GM21717 (cell line): ENCODE results near the gene ABHD16A.

ENCODE experiments used
- ATAC-seq: cut with Tn5 transposase; IDR thresholded peaks from one replicate; pipeline ENCODE4 v1.9.1; 2021; ENCODE audit warnings: mild to moderate bottlenecking, moderate library complexity; ENCODE audit not compliant: unreplicated experiment

Gene ABHD16A

DNA sequence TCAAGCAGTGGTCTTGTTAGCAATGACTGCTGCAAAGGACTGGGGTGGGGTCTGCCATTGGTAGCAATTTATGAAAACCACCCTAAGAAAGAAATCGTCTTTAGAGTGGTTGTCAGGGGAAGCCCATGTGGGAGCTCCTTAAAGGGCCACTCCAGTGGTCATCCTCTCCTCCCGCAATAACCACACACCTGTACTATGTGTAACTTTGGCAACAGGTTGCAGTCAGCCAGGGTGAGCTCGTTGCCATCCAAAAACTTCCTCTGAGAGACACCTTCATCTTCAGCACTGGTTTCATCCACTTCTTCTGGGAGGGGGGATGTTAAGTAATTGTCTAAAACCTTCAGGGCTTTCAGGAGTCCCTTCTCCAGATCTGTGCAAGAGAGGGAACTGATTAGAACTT is 28.9 kb upstream of the ABHD16A start:
- no peak for ATAC-seq

DNA sequence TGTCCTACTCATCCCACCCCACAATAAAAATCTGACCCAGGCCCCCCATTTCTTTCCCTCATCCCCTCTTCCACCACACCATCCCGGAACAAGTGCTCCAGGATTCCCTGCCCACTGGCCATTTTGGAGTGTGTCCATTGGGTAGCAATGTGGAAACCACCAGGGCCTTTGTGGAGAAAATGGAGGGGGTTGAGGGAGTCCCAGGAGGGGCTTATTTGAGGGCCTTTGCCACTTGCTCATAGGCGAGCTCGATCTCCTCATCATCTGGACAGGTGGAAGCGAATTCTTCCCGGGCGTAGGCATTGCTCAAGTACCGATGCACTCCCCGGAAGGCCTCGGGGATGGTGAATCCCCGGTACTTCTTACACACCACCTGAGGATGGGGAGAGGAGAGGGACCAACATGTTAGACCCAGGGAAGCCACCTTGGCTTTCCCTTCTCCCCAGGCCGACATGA is 27.5 kb upstream of the ABHD16A start:
- ATAC-seq: no peak

DNA sequence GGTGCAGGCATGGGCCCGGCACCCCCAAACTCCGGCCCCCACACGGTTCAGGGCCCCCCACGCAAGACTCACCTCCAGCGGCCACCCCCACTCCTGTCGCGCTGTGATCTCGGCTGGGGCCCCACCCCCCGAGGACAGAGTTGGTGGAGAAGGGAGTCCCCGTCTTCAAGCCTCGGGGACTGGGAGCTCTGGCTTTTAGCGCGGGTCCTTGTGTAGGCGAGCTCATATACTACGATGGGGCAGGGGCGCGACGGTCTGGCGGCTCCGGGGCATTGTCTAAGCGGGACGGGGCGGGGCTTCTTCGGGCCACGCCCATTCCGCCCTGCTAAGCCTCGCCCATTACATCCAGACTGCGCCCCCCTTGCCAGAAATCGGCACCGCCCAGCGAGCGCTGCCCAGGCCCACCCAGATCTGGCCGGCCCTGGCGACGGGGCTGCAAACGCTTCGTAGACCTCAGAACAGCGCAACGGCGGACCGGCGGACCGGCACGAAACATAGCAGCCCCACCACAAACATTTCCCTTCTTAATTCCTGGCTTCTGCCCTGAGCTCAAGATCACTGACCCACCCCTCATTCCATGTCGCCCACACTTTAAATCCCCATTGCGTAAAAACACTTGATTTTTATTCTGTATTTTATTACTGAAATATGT is 27.0 kb upstream of the ABHD16A start:
- no peak for ATAC-seq

DNA sequence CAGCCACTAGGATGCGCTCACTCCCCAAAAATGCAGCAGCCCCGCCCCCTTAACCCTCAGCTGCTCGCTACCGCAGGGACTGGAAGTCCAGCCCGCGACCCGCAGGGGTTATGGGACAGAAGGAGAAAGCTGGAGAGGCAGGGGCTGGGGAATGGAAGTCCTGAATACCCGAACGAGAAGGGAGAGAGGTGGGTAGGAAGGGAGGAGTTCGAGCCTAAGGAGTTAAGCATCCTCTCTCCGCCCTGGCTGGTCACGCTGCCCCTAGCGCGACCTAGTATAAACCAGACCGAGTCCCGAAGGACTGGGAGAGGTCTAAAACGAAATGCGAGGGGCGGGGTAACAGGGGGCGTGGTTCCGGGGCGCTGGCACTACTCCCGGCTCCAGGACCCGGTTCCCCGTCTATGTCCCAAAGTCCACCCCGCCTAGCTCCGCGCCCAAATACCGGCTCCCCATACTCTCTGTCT is 26.4 kb upstream of the ABHD16A start:
- no peak for ATAC-seq

DNA sequence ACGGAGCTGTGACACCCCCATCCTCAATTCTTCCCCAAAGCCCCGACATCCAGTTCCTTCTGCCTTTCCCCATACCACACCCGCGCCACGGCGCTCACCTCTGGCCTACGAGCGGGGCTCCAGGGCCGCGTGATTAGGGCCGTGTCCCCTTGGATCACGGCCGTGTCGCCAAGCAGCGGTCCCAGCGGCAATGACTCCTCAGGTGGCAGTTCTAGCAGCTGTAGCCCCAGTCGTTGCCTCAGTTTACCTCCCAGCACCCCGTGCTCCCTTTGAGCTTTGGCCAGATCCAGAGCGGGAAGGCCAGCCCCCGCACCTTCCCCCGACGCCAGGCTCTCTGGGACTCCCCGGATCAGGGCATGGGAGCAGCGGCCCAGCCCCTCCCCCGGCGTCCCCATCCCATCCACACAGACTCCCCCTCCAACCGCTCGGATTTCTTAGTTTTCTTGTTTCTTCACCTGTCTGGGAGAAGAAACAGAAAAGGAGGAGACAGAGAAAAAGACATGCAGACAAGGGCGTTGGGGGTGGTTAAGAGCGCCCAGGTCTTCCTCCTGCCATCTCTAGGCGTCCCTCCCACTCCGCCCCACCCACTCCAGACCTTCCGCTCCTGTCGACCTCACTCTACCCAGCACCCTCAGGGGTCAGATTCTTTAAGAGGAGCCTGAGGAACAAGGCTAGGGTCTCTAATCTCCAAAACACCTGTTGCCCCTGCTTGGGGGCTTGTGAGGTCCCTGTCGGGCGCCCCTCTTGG is 25.8 kb upstream of the ABHD16A start, which contains the start of gene DDAH2:
DDAH2 (minus strand) TSS at position 533 of the 748 bp plus-strand sequence; CDS start at position 395, 138 bp downstream.
- no peak for ATAC-seq

- ATAC-seq: no peak
Measured at GRCh38 chr6:31727717-31728671, 24.9 kb upstream of the ABHD16A start.

- no peak for ATAC-seq
Measured at GRCh38 chr6:31727034-31727716, 24.1 kb upstream of the ABHD16A start.

- no peak for ATAC-seq
Measured at GRCh38 chr6:31725502-31726350, 22.6 kb upstream of the ABHD16A start.

DNA sequence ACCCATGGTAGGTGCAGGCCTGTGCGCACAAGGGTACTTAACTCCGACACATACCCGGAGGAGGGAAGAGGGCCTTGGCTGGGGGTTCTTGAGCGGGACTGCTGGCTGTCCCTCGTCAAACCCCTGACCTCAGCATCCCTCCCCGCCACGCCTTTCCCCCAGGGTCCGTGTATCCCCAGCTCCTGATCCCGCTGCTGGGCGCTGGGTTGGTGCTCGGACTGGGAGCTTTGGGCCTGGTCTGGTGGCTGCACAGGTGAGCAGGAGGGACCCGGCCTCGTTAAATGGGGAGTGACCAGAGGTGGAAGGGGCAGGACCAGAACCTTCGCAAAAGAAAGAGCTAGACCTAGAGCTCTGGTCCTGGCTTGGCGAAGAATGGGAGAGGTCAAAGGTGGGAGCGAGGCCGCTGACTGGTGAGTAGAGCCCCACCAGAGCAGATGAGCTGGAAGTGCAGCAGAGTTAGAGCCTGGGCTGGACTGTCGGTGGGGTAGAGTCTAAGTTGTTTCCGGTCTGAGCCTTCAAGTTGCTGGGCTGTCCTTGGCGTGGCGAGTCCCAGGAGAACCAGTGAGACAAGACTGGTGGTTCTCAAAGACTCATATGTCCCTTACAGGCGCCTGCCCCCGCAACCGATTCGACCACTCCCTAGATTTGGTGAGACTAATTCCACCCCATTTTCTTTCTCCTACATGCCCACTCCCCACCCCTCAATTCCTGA is 21.0 kb upstream of the ABHD16A start:
- ATAC-seq: no peak

DNA sequence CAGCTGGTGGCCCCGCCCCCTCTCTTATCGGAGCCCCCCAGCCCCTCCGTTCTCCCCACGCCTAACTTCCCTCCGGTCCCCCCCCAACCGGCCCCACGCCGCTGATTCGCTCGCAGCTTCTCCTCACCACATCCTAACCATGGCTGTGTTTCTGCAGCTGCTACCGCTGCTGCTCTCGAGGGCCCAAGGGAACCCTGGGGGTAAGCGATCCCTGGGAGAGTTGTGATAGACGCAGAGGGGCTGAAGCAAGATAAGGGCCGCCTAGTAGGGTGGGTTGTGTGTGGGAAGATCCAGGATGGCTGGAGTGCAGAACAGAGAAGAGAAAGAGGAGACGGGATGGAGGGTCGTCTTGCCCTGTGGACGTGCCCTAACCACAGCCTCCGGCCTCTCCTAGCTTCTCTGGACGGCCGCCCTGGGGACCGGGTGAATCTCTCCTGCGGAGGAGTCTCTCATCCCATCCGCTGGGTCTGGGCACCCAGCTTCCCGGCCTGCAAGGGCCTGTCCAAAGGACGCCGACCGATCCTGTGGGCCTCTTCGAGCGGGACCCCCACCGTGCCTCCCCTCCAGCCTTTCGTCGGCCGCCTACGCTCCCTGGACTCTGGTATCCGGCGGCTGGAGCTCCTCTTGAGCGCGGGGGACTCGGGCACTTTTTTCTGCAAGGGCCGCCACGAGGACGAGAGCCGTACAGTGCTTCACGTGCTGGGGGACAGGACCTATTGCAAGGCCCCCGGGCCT is 20.3 kb upstream of the ABHD16A start, which contains the start of gene MPIG6B:
MPIG6B (plus strand) TSS at position 129 of the 735 bp plus-strand sequence; CDS start at position 140, 11 bp downstream.
- ATAC-seq: no peak

GRCh38 chr6:31722173-31722572 is 19.0 kb upstream of the ABHD16A start:
- ATAC-seq: no peak

DNA sequence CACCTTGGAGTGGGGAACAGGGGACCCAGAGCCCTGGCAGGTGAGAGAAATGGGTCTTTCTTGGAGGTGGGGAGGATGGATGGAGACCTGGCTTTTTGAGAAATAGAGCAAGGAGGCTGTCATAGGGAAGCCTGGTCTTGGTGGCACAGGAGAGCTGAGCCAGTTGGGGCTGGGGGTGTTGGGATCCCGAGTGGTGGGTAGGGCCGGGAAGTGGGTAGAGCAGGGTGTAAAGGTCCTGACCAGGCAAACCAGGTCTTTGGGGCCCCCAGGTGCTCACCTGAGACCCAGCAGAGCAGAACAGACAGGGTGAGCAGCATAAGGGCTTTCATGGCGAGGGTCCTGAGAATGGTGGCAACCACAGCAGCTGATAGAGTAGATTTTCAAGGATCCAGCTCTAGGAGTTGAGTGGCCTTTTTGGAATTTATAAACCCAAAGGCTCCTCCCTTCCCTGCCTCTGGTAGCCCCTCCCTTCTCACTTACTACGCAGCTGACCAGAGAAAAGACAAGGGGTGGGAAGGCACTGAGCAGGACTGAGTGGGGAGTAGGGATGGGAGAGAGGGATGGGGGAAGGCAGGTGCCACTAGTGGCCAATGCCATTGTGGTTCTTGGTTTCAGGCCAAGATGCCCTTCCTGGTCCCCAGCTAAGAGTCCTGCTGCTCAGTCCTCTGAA is 18.4 kb upstream of the ABHD16A start, which contains the start of gene LY6G6C:
LY6G6C (minus strand) TSS at position 396 of the 670 bp plus-strand sequence; CDS start at position 329, 67 bp downstream.
- no peak for ATAC-seq

- no peak for ATAC-seq
Measured at GRCh38 chr6:31720196-31720770, 17.2 kb upstream of the ABHD16A start.

GRCh38 chr6:31719001-31719400 is 15.9 kb upstream of the ABHD16A start:
- ATAC-seq: no peak

GRCh38 chr6:31718265-31718664 is 15.1 kb upstream of the ABHD16A start:
- ATAC-seq: no peak

DNA sequence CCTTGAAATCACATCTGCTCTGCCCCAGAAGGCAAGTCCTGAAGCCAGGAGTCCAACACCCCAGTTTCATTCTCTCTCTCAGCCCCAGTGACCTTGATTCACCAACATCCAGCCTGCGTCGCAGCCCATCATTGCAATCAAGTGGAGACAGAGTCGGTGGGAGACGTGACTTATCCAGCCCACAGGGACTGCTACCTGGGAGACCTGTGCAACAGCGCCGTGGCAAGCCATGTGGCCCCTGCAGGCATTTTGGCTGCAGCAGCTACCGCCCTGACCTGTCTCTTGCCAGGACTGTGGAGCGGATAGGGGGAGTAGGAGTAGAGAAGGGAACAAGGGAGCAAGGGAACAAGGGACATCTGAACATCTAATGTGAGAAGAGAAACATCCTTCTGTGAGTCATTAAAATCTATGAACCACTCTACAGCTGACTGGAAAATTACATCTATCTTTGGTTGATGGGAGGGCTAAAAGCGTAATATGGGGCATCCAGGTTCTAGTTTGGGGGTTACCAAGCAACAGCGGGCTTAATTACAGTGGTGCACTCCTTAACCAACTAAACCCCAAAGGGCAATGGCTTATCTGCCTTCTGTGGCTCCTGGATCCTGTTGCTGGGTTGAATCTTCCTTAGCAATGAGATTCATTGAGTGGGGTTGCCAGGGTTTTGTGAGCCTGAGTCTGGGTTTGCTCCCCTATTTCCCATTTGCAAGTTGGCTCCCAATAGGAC is 14.5 kb upstream of the ABHD16A start:
- ATAC-seq: no peak
